IPS-20b (cell line): ENCODE measurements around the gene DUSP8.

Experiments used
- H3K27ac ChIP-seq: one replicate; pipeline ENCODE4 v1.5.1; 2013; ENCODE audit warnings: low read length
- H3K27me3 ChIP-seq: 2 replicates; pipeline ENCODE4 v1.6.1; 2013; ENCODE audit warnings: mild to moderate bottlenecking, low read length, inconsistent platforms; ENCODE audit not compliant: insufficient read depth
- H3K36me3 ChIP-seq: 2 replicates; pipeline ENCODE4 v1.6.1; 2013; ENCODE audit warnings: low read depth, mild to moderate bottlenecking, inconsistent platforms, low read length, moderate library complexity; ENCODE audit not compliant: insufficient read depth
- H3K4me1 ChIP-seq: 2 replicates; pipeline ENCODE4 v1.6.1; 2013; ENCODE audit warnings: mild to moderate bottlenecking, control low read depth, inconsistent platforms, low read length, moderate library complexity; ENCODE audit not compliant: insufficient read depth
- H3K4me3 ChIP-seq: 2 replicates; pipeline ENCODE4 v1.5.1; 2013; ENCODE audit warnings: mild to moderate bottlenecking, low read length, inconsistent platforms
- H3K9ac ChIP-seq: 2 replicates; pipeline ENCODE4 v1.6.1; 2013; ENCODE audit warnings: low read depth, mild to moderate bottlenecking, inconsistent platforms, low read length, moderate library complexity
- H3K9me3 ChIP-seq: 2 replicates; pipeline ENCODE4 v1.6.1; 2013; ENCODE audit warnings: mild to moderate bottlenecking, low read depth, low read length, inconsistent platforms; ENCODE audit not compliant: insufficient read depth

DUSP8 gene

DNA sequence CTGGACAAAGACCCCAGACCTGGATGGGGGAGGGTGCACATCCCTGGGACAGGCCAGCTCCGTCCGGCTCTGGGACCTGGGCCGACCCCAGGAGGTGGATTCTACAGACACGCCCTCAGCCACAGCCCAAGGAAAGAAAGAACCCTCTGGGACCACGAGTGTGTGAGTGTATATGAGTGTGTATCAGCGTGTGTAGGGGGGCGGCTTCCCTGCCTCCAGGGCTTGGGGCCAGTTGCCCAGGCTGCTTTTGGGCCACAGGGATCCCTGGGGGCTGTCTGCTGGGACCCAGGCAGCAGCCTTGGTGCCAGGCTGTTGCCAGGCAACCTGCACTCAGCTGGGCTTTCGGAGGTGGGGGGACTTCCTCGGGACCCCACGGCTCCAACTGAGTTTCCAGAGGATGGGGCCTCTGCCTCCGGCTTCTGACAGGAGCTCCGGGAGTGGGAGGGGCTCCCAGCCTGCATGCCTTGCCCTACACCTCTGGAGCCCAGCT is 8.9 kb downstream of the DUSP8 start:
- H3K27ac ChIP-seq = no peak overlapping the region
- H3K9ac ChIP-seq = no peak overlapping the region
- peaks cover 11% of the 10 kb centered on the region for H3K4me1 ChIP-seq
- H3K4me3 ChIP-seq = no peak overlapping the region
- peaks cover 24% of the 10 kb centered on the region for H3K27me3 ChIP-seq
- H3K36me3 ChIP-seq = no peaks in the 10 kb centered on the region
- H3K9me3 ChIP-seq = no peaks in the 10 kb centered on the region

DNA sequence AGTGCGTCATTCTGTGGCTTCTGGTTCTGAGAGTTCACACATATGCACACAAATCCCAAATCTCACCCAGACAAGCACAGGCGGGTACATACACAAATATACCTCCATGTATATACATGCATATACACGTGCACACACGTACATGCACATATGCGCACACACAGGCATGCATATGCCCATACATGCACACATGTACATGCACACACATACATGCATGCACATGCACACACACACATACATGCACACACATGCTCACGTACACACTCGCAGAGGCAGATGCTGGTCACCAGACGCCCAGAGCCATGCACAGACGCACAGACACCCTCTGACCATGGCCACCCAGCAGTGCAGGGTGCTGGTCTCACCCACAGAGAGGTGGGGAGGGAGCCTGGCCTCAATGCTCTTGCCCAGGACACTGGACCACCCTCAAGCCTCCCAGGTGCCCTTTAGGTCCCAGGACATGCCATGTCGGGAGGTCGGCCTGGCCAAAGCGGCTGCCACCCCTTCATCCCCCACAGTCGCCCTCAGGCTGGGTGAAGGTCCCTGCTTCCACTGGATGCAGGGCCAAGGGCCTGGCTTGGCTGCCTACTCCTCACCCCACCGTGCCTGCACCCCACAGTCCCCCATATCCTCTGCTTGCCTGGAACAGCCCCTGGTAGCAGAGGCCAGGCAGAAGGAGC is 9.5 kb downstream of the DUSP8 start:
- Histone ChIP-seq H3K9me3 (no peaks in the 10 kb centered on the region), H3K36me3 (no peaks in the 10 kb centered on the region), H3K27me3 (peaks cover 30% of the 10 kb centered on the region), H3K4me3 (no peak overlapping the region), H3K27ac (no peak overlapping the region), H3K4me1 (peaks cover 11% of the 10 kb centered on the region), H3K9ac (no peak overlapping the region)

- no peaks in the 10 kb centered on the region for H3K36me3 ChIP-seq
- H3K27ac ChIP-seq = no peak overlapping the region
Measured at GRCh38 chr11:1561955-1562354, 10.1 kb downstream of the DUSP8 start.

GRCh38 chr11:1561266-1561665 is 10.8 kb downstream of the DUSP8 start:
- H3K9me3 ChIP-seq = no peaks in the 10 kb centered on the region
- H3K27ac ChIP-seq = no peak overlapping the region
- peaks cover 11% of the 10 kb centered on the region for H3K4me1 ChIP-seq
- H3K4me3 ChIP-seq = no peak overlapping the region
- peaks cover 42% of the 10 kb centered on the region for H3K27me3 ChIP-seq
- no peak overlapping the region for H3K9ac ChIP-seq
- H3K36me3 ChIP-seq = no peaks in the 10 kb centered on the region

More at GRCh38 chr11:1561955-1562354, 10.1 kb downstream of the DUSP8 start:
- Histone ChIP-seq H3K9ac (no peak overlapping the region), H3K4me1 (peaks cover 11% of the 10 kb centered on the region), H3K27me3 (peaks cover 36% of the 10 kb centered on the region), H3K4me3 (no peak overlapping the region), H3K9me3 (no peaks in the 10 kb centered on the region)

DNA sequence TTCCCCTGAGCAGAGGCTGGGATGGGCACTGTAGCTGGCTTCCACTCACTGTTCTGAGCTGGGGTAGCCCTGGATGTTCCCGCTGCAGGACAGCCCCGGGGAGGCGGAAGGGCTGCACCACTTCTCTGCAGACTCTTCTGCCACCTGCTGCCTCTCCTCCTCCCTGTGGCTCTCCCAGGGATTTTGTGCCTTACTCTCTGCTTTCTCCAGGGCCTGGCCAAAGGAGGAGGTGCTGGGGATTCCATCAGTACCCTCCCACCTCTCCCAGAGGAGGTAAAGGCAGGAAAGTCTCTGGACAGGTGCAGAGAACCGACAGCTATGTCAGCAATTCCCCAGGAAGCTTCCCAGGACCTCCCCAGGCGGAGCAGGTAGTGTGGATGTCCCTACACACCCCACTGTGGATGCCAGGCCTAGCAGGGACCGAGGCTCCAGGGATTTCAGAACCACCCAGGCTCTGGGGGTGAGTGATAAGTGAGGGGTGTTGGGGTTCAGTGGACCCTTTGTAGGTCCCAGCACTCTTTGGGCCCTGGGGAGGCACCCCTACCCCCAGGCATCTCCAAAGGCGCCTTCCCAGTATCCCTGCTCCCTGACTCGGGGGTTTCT is 11.3 kb downstream of the DUSP8 start:
- no peaks in the 10 kb centered on the region for H3K36me3 ChIP-seq
- H3K27me3 ChIP-seq = peaks cover 47% of the 10 kb centered on the region
- no peak overlapping the region for H3K9ac ChIP-seq
- H3K4me3 ChIP-seq = no peak overlapping the region
- no peaks in the 10 kb centered on the region for H3K9me3 ChIP-seq
- H3K4me1 ChIP-seq = peaks cover 15% of the 10 kb centered on the region
- H3K27ac ChIP-seq = no peak overlapping the region

DNA sequence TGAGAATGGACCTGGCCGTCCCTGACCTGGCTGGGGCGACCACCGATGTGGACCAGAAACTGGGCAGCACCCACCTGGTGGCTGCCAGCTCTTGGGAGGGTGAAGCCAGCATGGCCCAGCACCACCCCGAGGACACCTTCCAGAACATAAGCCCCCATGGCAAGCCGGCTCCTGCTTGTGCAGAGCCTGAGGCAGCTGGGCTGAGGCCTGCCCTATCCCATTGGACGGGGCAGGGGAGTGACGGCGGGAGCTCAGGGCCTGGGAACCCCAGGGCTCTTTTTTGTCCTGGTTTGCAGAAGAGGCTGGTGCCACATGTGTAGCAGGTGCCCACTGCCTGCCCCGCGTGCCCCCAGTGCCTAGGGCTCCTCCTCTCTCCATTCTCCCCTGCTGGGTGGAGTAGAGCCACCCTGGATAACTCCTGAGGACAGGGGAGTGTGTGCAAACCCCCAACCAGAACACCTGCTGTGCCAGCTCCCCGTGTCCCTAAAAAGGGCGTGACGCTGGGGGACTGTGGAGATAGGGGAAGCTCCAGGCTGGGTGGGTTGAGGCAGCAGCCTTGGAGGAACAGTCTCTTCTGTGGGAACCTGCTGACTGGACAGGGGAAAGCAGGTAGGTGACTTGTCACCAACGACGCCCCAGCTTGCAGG is 11.9 kb downstream of the DUSP8 start:
- H3K4me1 ChIP-seq = peaks cover 19% of the 10 kb centered on the region
- peaks cover 53% of the 10 kb centered on the region for H3K27me3 ChIP-seq
- no peaks in the 10 kb centered on the region for H3K9me3 ChIP-seq
- H3K9ac ChIP-seq = no peak overlapping the region
- no peak overlapping the region for H3K4me3 ChIP-seq
- no peak overlapping the region for H3K27ac ChIP-seq
- no peaks in the 10 kb centered on the region for H3K36me3 ChIP-seq

DNA sequence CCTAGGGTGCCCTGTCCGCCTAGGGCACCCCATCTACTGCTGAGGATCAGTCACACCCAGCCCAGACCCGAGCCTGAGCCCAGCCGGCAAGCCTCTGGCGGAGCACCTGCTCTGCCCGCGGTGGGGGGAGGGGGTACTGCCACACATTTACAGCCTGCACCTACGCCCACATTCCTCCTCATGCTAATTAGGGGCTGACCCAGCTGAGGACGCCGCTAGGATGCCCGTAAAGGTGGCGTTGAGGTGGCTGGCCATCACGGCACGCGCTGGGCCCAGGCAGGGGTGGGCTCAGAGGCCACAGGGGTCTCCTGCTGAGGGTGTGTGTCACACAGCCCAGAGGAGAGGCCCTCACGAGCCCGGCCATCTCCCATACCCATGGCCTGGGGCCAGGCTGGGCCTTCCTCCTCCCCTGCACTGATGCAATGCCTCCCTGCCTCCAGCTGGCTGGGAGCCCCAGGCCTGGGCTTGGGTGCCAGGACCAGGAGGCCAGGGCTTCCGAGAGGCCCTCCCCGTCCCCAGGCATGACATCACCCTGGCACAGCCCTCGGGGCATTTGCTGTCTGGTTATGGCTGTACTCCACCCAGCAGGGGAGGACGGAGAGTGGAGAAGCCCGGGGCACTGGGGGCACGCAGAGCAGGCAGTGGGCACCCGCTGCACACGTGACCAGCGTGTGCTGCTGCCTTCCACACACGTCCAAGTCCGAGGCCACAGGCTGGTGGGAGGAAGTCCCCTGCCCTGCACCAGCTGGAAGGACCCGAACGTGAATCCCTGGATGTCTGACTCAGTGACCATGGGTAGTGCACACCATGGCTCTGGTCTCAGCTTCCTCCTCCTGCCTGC is 12.7 kb downstream of the DUSP8 start:
- Histone ChIP-seq H3K9ac (no peak overlapping the region), H3K9me3 (no peaks in the 10 kb centered on the region), H3K36me3 (no peaks in the 10 kb centered on the region), H3K27ac (no peak overlapping the region), H3K4me3 (no peak overlapping the region), H3K27me3 (peaks cover 55% of the 10 kb centered on the region), H3K4me1 (peaks cover 14% of the 10 kb centered on the region)

GRCh38 chr11:1558775-1559110 is 13.3 kb downstream of the DUSP8 start:
- H3K36me3 ChIP-seq = no peaks in the 10 kb centered on the region
- peaks cover 14% of the 10 kb centered on the region for H3K4me1 ChIP-seq
- peaks cover 60% of the 10 kb centered on the region for H3K27me3 ChIP-seq
- no peak overlapping the region for H3K27ac ChIP-seq
- no peak overlapping the region for H3K4me3 ChIP-seq
- no peak overlapping the region; the same call in 1 of the 2 replicates for H3K9ac ChIP-seq
- H3K9me3 ChIP-seq = no peaks in the 10 kb centered on the region

- H3K4me3 ChIP-seq = no peak overlapping the region
- no peaks in the 10 kb centered on the region for H3K9me3 ChIP-seq
- peaks cover 14% of the 10 kb centered on the region for H3K4me1 ChIP-seq
- no peaks in the 10 kb centered on the region for H3K36me3 ChIP-seq
- peaks cover 66% of the 10 kb centered on the region for H3K27me3 ChIP-seq
- H3K9ac ChIP-seq = no peak overlapping the region; the same call in 1 of the 2 replicates
- H3K27ac ChIP-seq = no peak overlapping the region
Measured at GRCh38 chr11:1557904-1558774, 13.9 kb downstream of the DUSP8 start.

- Histone ChIP-seq H3K4me1 (peaks cover 14% of the 10 kb centered on the region), H3K9ac (no peak overlapping the region), H3K4me3 (no peak overlapping the region), H3K36me3 (no peaks in the 10 kb centered on the region), H3K27me3 (peaks cover 74% of the 10 kb centered on the region), H3K27ac (no peak overlapping the region), H3K9me3 (no peaks in the 10 kb centered on the region)
Measured at GRCh38 chr11:1557051-1557884, 14.8 kb downstream of the DUSP8 start.
